SIG-M5 treated with dmso at 0.1 percent for 504 hours (cell line): ENCODE data around the gene NOXO1.
A peak's percentile ranks its signal among the peaks of the same experiment; 100 is the strongest.

Experiments used
- DNase-seq: peaks from one replicate; lab custom pipeline; 2025; ENCODE audit not compliant: unreplicated experiment; lab: John Stamatoyannopoulos, UW

NOXO1 gene

DNA sequence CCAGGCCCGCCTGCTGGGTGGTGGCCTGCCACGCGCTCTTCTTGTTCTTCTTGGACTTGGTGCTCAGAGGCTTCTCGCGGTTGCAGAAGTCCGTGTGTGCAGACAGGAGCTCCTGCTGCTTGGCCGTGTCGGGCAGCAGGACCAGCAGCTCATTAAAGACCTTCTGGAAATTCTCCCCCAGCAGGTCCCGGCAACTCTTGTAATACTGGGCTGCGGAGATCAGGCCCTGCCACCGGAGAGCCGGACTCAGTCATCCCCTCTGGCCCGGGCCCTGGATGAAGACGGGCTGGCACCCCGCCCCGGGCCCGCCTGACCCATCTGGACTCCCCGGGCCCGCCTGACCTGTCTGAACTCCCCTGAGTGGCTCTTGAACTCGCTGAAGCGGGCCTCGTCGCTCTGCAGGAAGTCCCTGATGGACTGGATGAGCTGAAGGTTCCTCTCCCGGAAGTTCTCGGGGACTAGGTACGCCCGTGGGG lies 17.1 kb upstream of the NOXO1 start:
- DNase-seq, result no peak

DNA sequence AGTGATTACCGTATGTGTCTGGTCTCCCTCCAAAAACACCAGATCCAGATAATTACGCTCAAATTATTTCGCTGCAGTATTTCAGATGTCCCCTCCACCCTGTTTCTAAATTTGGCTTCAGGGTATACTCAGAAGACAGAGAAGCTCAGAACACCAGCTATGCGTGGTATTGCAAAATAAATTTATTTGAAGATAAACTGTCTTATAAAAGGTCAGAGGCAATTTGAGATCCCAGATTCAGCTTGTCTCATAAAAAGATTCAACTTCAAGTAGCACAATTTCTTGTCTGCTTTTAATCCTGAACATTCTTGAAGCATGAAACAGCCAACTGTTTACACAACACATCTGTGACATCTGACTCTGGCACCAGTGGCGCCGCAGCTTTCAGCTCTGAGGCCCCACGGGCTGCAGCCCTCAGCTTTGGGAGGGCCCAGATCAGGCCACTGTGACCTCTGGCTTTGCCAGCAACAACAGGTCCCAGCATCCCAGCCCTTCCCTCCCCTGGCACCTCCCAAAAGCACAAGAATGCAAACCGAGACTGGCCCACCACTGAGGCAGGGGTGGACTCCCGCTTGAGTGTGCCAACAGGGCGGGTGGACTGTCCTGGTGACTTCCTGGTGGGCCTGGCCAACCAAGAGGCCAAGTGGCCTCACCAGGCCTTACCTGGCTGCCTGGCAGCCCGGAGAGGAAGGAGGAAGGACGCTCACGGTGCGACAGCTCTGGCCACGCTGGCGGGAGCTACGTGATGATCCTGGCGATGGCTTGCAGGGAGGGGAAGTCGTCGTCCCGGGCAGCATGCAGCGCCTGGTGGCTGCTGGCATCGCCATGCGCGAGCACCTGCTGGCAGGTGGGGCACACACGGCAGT lies 16.5 kb upstream of the NOXO1 start:
- DNase-seq, result no peak

GRCh38 chr16:1993731-1994131 lies 12.5 kb upstream of the NOXO1 start:
- DNase-seq, result peak; percentile 42

- no peak for DNase-seq
These were observed 11.5 kb upstream of the NOXO1 start for GRCh38 chr16:1992704-1993317.

GRCh38 chr16:1991948-1992703 lies 10.9 kb upstream of the NOXO1 start:
- peak; percentile 76 for DNase-seq

DNA sequence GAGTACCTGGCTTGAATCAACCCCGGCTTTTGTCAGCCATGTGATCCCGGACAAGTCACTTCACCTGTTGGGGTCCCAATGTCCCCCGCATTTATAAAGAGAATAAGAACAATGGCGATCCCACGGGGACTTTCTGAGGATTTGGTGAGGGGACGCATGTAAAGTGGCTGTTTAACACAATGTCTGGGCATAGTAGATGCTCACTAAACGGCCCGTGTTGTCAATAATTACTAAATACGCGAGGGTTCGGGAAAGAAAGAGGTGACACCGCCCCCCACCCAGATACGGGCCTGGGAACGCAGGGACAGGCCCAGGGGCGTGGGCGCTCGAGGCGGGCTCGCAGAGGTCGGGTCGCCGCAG lies 10.3 kb upstream of the NOXO1 start:
- DNase-seq, result no peak

DNA sequence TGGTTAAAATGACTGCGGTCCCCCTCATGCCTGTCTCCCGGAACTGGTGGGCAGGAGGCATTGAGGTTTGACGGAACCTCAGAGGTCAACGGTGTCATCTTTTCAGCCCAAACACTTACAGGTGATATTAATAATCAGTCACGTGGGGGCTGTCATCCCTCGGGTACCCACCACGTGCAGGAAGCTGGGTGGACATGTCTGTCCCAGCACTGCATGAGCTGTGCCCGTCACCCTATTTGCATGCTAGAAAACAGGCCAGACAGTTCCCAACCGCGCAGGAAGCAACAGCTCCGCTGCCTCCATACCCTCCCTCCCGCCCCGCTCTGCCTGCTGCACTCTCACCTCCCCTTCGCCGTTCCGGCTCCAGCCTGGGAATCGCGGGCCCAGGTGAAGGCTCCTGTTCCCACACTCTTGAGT lies 9.9 kb upstream of the NOXO1 start:
- DNase-seq, result no peak

DNA sequence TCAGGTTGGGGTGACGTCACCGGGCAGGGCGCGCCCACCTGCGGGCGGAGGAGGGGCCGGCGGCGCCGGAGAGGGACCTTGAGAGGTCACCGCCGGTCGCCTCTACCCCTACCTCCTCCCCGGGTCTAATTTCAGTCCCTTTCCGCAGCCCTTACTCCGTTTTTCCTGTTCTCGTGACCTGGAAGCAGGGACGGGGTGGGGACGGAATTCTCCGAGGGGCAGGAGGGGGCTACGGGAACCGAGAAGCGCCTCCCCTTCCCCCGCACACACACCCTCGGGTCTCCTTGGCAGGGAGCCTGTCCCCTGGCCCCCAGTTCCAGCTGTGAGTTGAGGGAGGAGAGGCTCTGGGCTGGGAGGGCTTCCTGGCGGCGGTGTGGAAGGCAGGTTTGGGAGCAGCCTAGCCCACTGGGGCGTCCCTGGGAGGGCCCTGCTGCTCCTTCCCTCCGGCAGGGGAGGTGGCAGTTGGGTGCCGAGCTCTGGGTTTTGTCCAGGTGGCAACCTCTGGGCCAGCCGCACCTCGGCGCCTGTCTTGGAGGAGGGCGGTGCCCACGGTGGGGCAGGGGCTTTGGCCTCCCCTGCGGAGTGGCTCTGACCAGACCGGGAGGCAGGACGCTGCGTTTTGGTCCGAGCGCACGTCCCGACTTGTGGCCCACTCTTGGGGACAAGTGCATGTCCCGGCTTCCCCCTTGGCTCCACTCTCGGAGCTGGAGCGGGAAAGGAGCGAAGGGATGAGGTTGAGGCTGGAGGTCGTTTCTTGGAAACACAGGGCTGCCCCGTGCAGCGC lies 9.3 kb upstream of the NOXO1 start:
- DNase-seq, result no peak

DNA sequence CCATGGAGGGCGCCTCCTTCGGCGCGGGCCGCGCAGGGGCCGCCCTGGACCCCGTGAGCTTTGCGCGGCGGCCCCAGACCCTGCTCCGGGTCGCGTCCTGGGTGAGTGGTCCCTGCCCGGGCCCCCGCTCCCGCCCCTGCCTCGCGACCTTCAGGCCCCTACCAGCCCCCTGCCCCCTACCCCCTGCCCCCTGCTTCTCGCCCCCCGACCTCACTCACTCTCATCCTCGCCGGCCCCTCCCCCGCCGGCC lies 8.8 kb upstream of the NOXO1 start:
- DNase-seq, result no peak

DNA sequence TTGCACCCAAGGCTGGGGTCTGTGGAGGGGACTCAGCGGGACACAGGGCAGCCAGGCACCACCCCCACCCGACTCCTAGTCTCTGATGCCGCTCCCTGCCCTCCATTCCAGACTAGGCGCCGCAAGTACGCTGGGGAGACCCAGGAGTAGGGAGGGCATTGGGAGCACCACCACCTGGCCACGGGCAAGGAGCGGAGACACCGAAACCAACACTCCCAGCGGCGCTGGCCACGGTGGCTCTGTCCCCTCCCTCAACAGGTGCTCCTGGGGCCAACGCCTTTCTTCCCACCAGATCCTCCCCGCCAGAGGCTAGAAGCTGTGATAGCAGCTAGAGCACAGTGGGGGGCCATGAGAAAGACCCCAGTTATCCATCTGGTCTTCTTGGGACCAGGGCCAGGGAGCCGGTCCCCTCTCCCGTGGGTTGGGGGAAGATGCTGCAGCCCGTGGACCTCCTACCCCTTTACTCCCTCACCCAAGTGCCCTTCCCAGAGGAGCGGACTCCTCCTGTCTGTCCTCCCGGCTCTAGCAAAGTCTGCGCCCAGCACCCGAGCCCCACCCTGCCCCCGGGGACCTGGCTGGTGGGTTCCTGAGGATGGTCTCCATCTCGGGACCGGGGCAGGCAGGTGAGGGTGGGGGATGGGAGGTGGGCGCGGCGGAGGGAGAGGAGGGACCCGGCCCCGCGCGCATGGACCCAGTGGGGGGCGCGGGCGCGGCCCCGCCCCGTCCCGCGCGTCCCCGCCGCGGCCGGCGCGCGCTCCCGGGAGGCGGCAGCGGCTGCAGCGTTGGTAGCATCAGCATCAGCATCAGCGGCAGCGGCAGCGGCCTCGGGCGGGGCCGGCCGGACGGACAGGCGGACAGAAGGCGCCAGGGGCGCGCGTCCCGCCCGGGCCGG lies 8.2 kb upstream of the NOXO1 start, which contains the start of gene SYNGR3:
SYNGR3 (plus strand) TSS at position 762 of the 892 bp plus-strand sequence. CDS start 133 bp downstream, outside the sequence.
- no peak for DNase-seq

GRCh38 chr16:1987198-1987597 lies 5.9 kb upstream of the NOXO1 start:
- no peak for DNase-seq

DNA sequence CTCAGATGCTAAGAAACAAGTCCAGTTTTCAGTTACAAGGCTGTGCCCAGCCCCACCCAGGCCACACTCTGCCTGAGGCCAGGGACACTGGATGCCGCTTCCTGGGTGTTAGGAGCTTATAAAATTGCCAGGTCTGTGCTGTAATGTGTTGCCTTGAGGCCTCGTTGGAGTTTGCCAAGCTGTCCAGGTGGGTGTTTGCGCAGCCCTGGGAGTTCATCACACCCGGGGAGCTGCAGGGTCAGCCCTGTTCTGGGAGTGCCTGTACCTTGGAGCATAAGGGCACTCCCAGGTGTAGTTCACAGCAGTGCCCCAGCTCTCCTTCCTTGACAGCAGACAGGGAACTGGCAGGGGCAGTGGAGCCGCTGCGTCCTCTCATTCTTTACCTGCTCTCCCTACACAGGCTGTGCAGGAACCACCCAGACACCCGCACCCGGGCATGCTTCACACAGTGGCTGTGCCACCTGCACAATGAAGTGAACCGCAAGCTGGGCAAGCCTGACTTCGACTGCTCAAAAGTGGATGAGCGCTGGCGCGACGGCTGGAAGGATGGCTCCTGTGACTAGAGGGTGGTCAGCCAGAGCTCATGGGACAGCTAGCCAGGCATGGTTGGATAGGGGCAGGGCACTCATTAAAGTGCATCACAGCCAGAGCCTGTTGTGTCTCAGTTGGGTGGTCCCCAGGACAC lies 4.3 kb upstream of the NOXO1 start:
- no peak for DNase-seq

- DNase-seq, result no peak
These were observed 3.3 kb upstream of the NOXO1 start for GRCh38 chr16:1984347-1985225.

GRCh38 chr16:1983544-1984346 lies 2.5 kb upstream of the NOXO1 start, which contains the start of gene GFER:
GFER (plus strand) TSS chr16:1984193; CDS start chr16:1984219, 26 bp downstream.
- peak; percentile 71 for DNase-seq

GRCh38 chr16:1982991-1983543 lies 1.8 kb upstream of the NOXO1 start:
- no peak for DNase-seq

- DNase-seq, result no peak
These were observed 754 bp upstream of the NOXO1 start for GRCh38 chr16:1982013-1982433.

GRCh38 chr16:1980770-1981087 lies 540 bp downstream of the NOXO1 start:
- no peak for DNase-seq
